NB4 (cell line): Measurements from ENCODE around the gene MTHFS.

Experiments used
- POLR2A ChIP-seq: IDR thresholded peaks from 2 replicates; pipeline ENCODE4 v1.6.1; 2011; ENCODE audit warnings: mild to moderate bottlenecking; ENCODE audit not compliant: insufficient read length; ENCODE audit errors: extremely low read depth
- TF ChIP-seq, protein P1 (sequence below): IDR thresholded peaks from one replicate; pipeline ENCODE4 v1.5.1; 2012; ENCODE audit warnings: low read depth, low read length

DNA sequence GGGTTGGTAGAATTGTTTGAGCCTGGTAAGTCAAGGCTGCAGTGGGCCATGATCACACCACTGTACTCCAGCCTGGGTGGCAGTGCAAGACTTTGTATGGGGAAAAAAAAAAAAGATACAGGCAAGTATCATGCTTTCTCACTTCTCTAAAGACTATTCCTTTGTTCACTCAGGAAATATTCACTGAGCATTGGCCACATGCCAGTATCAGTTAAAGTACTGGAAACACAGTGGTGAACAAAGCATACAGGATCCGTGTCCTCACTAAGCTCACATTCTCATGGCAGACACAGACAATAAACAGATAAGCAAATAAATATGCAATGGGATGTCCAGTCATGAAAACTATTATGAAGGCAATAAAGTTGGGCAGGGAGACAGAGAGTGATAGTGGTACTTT lies 5.1 kb upstream of the MTHFS start:
- TF ChIP-seq, protein P1, sequence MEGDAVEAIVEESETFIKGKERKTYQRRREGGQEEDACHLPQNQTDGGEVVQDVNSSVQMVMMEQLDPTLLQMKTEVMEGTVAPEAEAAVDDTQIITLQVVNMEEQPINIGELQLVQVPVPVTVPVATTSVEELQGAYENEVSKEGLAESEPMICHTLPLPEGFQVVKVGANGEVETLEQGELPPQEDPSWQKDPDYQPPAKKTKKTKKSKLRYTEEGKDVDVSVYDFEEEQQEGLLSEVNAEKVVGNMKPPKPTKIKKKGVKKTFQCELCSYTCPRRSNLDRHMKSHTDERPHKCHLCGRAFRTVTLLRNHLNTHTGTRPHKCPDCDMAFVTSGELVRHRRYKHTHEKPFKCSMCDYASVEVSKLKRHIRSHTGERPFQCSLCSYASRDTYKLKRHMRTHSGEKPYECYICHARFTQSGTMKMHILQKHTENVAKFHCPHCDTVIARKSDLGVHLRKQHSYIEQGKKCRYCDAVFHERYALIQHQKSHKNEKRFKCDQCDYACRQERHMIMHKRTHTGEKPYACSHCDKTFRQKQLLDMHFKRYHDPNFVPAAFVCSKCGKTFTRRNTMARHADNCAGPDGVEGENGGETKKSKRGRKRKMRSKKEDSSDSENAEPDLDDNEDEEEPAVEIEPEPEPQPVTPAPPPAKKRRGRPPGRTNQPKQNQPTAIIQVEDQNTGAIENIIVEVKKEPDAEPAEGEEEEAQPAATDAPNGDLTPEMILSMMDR = no peak
- TF ChIP-seq POLR2A = no peak
